GM12878 (cell line): ENCODE results near the gene BZW2. TPM values are rescaled to one million over a fixed set of nuclear protein-coding genes. Genes with fewer than 3 reads are reported as not detected.
A peak's percentile ranks its signal among the peaks of the same experiment; 100 is the strongest.

Source experiments
- ATAC-seq: fragments of 200-7000 bp; cut with Tn5 transposase; 3 replicates; pipeline ENCODE4 v1.9.1; 2020; ENCODE audit warnings: mild to moderate bottlenecking, moderate library complexity
- BruUV-seq: library from RNA; stranded (reverse); fragments of 400-500 nt; replicated peaks from 2 replicates; lab custom pipeline; 2021; lab: Mats Ljungman, UMichigan
- CTCF ChIA-PET: fragments of 300-600 bp; sonication (Branson Sonifier 250); formaldehyde crosslinking; extraction: SDS; loops from one replicate; lab custom pipeline; 2021; ENCODE audit warnings: inconsistent platforms; lab: Yijun Ruan, JAX
- POLR2A ChIA-PET: fragments of 350-600 bp; formaldehyde crosslinking; extraction: SDS; loops from one replicate; lab custom pipeline; 2021; ENCODE audit warnings: inconsistent platforms; lab: Charles Lee
- RAD21 ChIA-PET: fragments of 300-600 bp; sonication (Branson Sonifier 250); formaldehyde crosslinking; loops from one replicate; lab custom pipeline; 2023; ENCODE audit warnings: antibody characterized with exemption; ENCODE audit not compliant: unreplicated experiment; lab: Charles Lee
- SMC1A ChIA-PET: fragments of 300-600 bp; sonication (Branson Sonifier 250); formaldehyde crosslinking; loops from one replicate; lab custom pipeline; 2023; ENCODE audit not compliant: unreplicated experiment, uncharacterized antibody; lab: Charles Lee
- DNase-seq: peaks from one replicate; pipeline ENCODE4 v3.0.0-alpha.2; 2011; ENCODE audit warnings: low read depth, low spot score
- FAIRE-seq: peaks from 3 replicates; lab custom pipeline; 2011; peaks lifted over from hg19 to GRCh38; lab: Jason Lieb, UNC
- H2AFZ ChIP-seq: 2 replicates; pipeline ENCODE4 v1.6.0; 2011; ENCODE audit warnings: low read depth, low read length, control low read depth; ENCODE audit not compliant: control insufficient read depth
- H3K27ac ChIP-seq: 2 replicates; pipeline ENCODE4 v1.5.1; 2011; ENCODE audit warnings: control low read depth; ENCODE audit not compliant: control insufficient read depth, insufficient read depth
- H3K27me3 ChIP-seq, 2 experiments: replicated peaks in 1 of 2; 2 replicates each; pipeline versions ENCODE4 v1.6.0 to v1.6.1; 2011; ENCODE audit warnings: low read length in 1 of 2; ENCODE audit not compliant: control insufficient read depth in 2 of 2, insufficient read depth in 2 of 2
- H3K36me3 ChIP-seq, 2 experiments: 2 replicates each; pipeline ENCODE4 v1.5.1; 2011; ENCODE audit warnings: low read length in 1 of 2; ENCODE audit not compliant: control insufficient read depth in 2 of 2, insufficient read depth in 2 of 2
- H3K4me1 ChIP-seq: 2 replicates; pipeline ENCODE4 v1.6.1; 2011; ENCODE audit warnings: mild to moderate bottlenecking, low read length, moderate library complexity, mixed read lengths; ENCODE audit not compliant: control insufficient read depth, insufficient read depth
- H3K4me2 ChIP-seq: 2 replicates; pipeline ENCODE4 v1.6.0; 2011; ENCODE audit warnings: control low read depth; ENCODE audit not compliant: control insufficient read depth, insufficient read depth
- H3K4me3 ChIP-seq: fragments of 200-600 bp; sonication (generic); 2 replicates; pipeline ENCODE4 v1.5.1; 2016
- H3K79me2 ChIP-seq: 2 replicates; pipeline ENCODE4 v1.6.0; 2011; ENCODE audit warnings: low read length; ENCODE audit not compliant: control insufficient read depth, insufficient read depth
- H3K9ac ChIP-seq: 2 replicates; pipeline ENCODE4 v1.8.0; 2011; ENCODE audit warnings: low read length, control low read depth, mixed read lengths; ENCODE audit not compliant: control insufficient read depth, insufficient read depth
- H3K9me3 ChIP-seq: replicated peaks from 3 replicates; pipeline ENCODE4 v1.5.1; 2011; ENCODE audit warnings: mild to moderate bottlenecking, low read length; ENCODE audit not compliant: control insufficient read depth, insufficient read depth
- H4K20me1 ChIP-seq: 2 replicates; pipeline ENCODE4 v1.6.0; 2011; ENCODE audit not compliant: control insufficient read depth, insufficient read depth
- BACH1 ChIP-seq: fragments of 450-650 bp; IDR thresholded peaks from 2 replicates; pipeline ENCODE4 v1.6.1; 2017; ENCODE audit warnings: mild to moderate bottlenecking, borderline replicate concordance
- MEF2A ChIP-seq: IDR thresholded peaks from 2 replicates; pipeline ENCODE4 v1.6.1; 2011; ENCODE audit warnings: low read depth, mild to moderate bottlenecking, low read length, moderate library complexity; ENCODE audit not compliant: insufficient read depth
- RB1 ChIP-seq: fragments of 450-650 bp; formaldehyde crosslinking; IDR thresholded peaks from 2 replicates; pipeline ENCODE4 v1.6.1; 2017; ENCODE audit warnings: mild to moderate bottlenecking, borderline replicate concordance
- ZNF274 ChIP-seq: IDR thresholded peaks from one replicate; pipeline ENCODE4 v1.8.0; 2011; ENCODE audit not compliant: insufficient read length, insufficient read depth
- WGBS: methylation state at CpG from one replicate; pipeline ENCODE4 v1.1.6; 2016; ENCODE audit warnings: low lambda C conversion rate; ENCODE audit not compliant: insufficient replicate concordance, insufficient coverage; ENCODE audit errors: missing lambda C conversion rate; 5-methylcytosine and 5-hydroxymethylcytosine counted together
- in situ Hi-C: fragments of 300-500 bp; cut with MboI; formaldehyde crosslinking; loops from 9 replicates; pipeline ENCODE4 v1.14.3; 2018; ENCODE audit warnings: mixed read lengths
- intact Hi-C: fragments of 100-400 bp; cut with micrococcal nuclease; formaldehyde crosslinking; loops from one replicate; pipeline ENCODE4 v1.14.2; 2022; ENCODE audit not compliant: unreplicated experiment
- polyA plus RNA-seq, 11 experiments: library from polyadenylated mRNA; depleted of rRNA in 4 of 11; unstranded in 6 of 11; stranded (reverse) in 5 of 11; fragments of >200 nt; fragmentation: Nextera tagmentation in 4 of 11; fragmentation: Illumina TruSeq in 1 of 11; extraction: Ambion mirVana in 4 of 11; extraction: Trizol in 1 of 11; gene quantifications; 1 replicate in 1 of 11; 2 replicates in 10 of 11; pipeline versions ENCODE4 v1.2.1 to v1.2.3, GENCODE V29; 2011 to 2016; ENCODE audit warnings: inconsistent platforms in 2 of 11, missing spikeins in 2 of 11, low read depth in 1 of 11
- total RNA-seq, 4 experiments: library from RNA; depleted of rRNA in 3 of 4; stranded (reverse); fragments of >200 nt in 3 of 4; fragmentation: Illumina TruSeq in 1 of 4; extraction: Trizol in 1 of 4; gene quantifications; 2 replicates each; pipeline versions ENCODE4 v1.2.1 to v1.2.3, GENCODE V29; 2013 to 2021

BZW2 gene
- total and polyA plus RNA-seq, 10 of the 15 experiments (the other 5 are each of a cell fraction or from before 2014, with no cell fraction given), result 1.3 to 6.8 (median 3.1) TPM

DNA sequence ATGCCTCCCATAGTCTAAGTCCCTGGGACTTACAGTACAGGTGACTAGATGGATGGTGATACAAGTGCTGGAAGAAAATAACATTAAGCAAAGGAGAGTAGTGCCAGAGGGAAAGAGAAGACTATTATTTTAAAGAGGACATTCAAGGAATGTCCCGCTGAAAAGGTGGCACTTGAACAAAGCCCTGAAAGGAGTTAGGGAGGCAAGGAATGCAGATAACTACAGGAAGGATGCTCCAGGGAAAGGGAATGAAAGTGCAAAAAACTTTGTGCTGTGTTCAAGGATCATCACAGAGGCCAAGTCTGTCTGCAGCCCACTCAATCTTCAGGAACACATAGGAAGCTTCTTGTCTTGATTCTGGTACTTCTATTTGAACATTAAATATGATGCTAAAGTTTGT, 15.3 kb upstream of the BZW2 start:
- H2AFZ ChIP-seq, result no peak overlapping the region
- ChIA-PET CTCF (no interaction called here), RAD21 (no interaction called here), POLR2A (no interaction called here), SMC1A (no interaction called here)
- no peak overlapping the region for H3K4me2 ChIP-seq
- DNase-seq (no peak), FAIRE-seq (no peak), ATAC-seq (no peak)
- in situ Hi-C loops (no loop called here), intact Hi-C loops (no loop called here)
- H3K4me1 ChIP-seq, result no peaks in the 10 kb centered on the region
- TF ChIP-seq ZNF274, result no peak
- no peak for TF ChIP-seq MEF2A
- TF ChIP-seq BACH1, result no peak
- no peaks in the 10 kb centered on the region; the same call in 1 of the 2 replicates for H4K20me1 ChIP-seq
- no peaks in the 10 kb centered on the region; a peak in 1 of 4 replicates for H3K27me3 ChIP-seq
- no peak overlapping the region for H3K9ac ChIP-seq
- no peak overlapping the region for H3K27ac ChIP-seq
- BruUV-seq, result no TSS peak
- 38% methylated on average over 1 of the region's 1 CpG for WGBS
- H3K9me3 ChIP-seq, result no peaks in the 10 kb centered on the region
- H3K4me3 ChIP-seq, result no peak overlapping the region
- no peaks in the 10 kb centered on the region for H3K36me3 ChIP-seq
- no peaks in the 10 kb centered on the region for H3K79me2 ChIP-seq

- H3K27me3 ChIP-seq, result no peaks in the 10 kb centered on the region; a peak in 1 of 4 replicates
- H3K4me3 ChIP-seq, result no peak overlapping the region
- H3K36me3 ChIP-seq, result no peaks in the 10 kb centered on the region
- H3K4me2 ChIP-seq, result no peak overlapping the region
- H3K9ac ChIP-seq, result no peak overlapping the region
- no peak overlapping the region for H2AFZ ChIP-seq
- POLR2A ChIA-PET, result no interaction called here
- TF ChIP-seq RB1, result no peak
- 62% methylated on average over 4 of the region's 4 CpGs for WGBS
- CTCF ChIA-PET, result no interaction called here
- RAD21 ChIA-PET, result no interaction called here
- H3K27ac ChIP-seq, result no peak overlapping the region
- H3K4me1 ChIP-seq, result no peaks in the 10 kb centered on the region
- SMC1A ChIA-PET, result no interaction called here
- intact Hi-C loops, result no loop called here
- in situ Hi-C loops, result no loop called here
- no peaks in the 10 kb centered on the region; the same call in 1 of the 2 replicates for H4K20me1 ChIP-seq
- no peaks in the 10 kb centered on the region for H3K9me3 ChIP-seq
- peak; percentile 66 for FAIRE-seq
- BruUV-seq, result no TSS peak
- ATAC-seq, result no peak
- H3K79me2 ChIP-seq, result no peaks in the 10 kb centered on the region
- DNase-seq, result no peak
Observed at GRCh38 chr7:16634271-16634738, 11.7 kb upstream of the BZW2 start.
